Epidermal melanocyte (primary cell): Measurements from ENCODE around the gene LIPG.
"Not testable (repeated sequence)": the region's sequence is repeated elsewhere in the genome, so short reads cannot be mapped to it uniquely, and the experiment has no call there.

ENCODE experiments used
- DNase-seq: peaks from one replicate; pipeline ENCODE4 v3.0.0; 2011; ENCODE audit warnings: low spot score; ENCODE audit not compliant: insufficient read length

LIPG gene

GRCh38 chr18:49561289-49562193, at the start of gene LIPG:
LIPG (plus strand) TSS chr18:49562057; CDS start chr18:49562309, 252 bp downstream.
- no peak for DNase-seq

GRCh38 chr18:49512876-49513275, 49.0 kb upstream of the LIPG start:
- not testable (repeated sequence) for DNase-seq

GRCh38 chr18:49514577-49514976, 47.3 kb upstream of the LIPG start:
- no peak for DNase-seq

- DNase-seq: not testable (repeated sequence)
These were observed 46.9 kb upstream of the LIPG start for GRCh38 chr18:49515003-49515402.

GRCh38 chr18:49515516-49515915, 46.3 kb upstream of the LIPG start:
- no peak for DNase-seq

GRCh38 chr18:49517483-49517882, 44.4 kb upstream of the LIPG start:
- no peak for DNase-seq

GRCh38 chr18:49519101-49519971, 42.5 kb upstream of the LIPG start:
- DNase-seq: no peak

- no peak for DNase-seq
These were observed 41.2 kb upstream of the LIPG start for GRCh38 chr18:49520661-49521145.

GRCh38 chr18:49521216-49521835, 40.5 kb upstream of the LIPG start:
- no peak for DNase-seq

GRCh38 chr18:49523580-49524093, 38.2 kb upstream of the LIPG start:
- not testable (repeated sequence) for DNase-seq

- no peak for DNase-seq
These were observed 37.5 kb upstream of the LIPG start for GRCh38 chr18:49524349-49524748.

GRCh38 chr18:49524951-49525350, 36.9 kb upstream of the LIPG start:
- DNase-seq: no peak

- no peak for DNase-seq
These were observed 35.9 kb upstream of the LIPG start for GRCh38 chr18:49525981-49526380.

GRCh38 chr18:49527631-49528327, 34.1 kb upstream of the LIPG start:
- no peak for DNase-seq

GRCh38 chr18:49529596-49529995, 32.3 kb upstream of the LIPG start:
- DNase-seq: no peak

GRCh38 chr18:49531678-49532153, 30.1 kb upstream of the LIPG start:
- no peak for DNase-seq

GRCh38 chr18:49534846-49535601, 26.8 kb upstream of the LIPG start:
- DNase-seq: no peak

GRCh38 chr18:49537232-49537896, 24.5 kb upstream of the LIPG start:
- DNase-seq: no peak

GRCh38 chr18:49544362-49544761, 17.5 kb upstream of the LIPG start:
- no peak for DNase-seq
